Muscle of leg (tissue), 11 donors: ENCODE measurements around the gene SIX2. TPM values are rescaled to one million over a fixed set of nuclear protein-coding genes. Genes with fewer than 3 reads are reported as not detected.

Experiments used
- DNase-seq: peaks from one replicate; pipeline ENCODE4 v3.0.0; 2013
- H3K27ac ChIP-seq: one replicate; pipeline ENCODE4 v1.5.1; 2013; ENCODE audit warnings: mild to moderate bottlenecking, low read length, control low read depth
- H3K27me3 ChIP-seq: one replicate; pipeline ENCODE4 v1.6.1; 2013; ENCODE audit warnings: low read length; ENCODE audit not compliant: control insufficient read depth, insufficient read depth
- H3K36me3 ChIP-seq: one replicate; pipeline ENCODE4 v1.6.1; 2013; ENCODE audit warnings: low read length; ENCODE audit not compliant: control insufficient read depth, insufficient read depth
- H3K4me1 ChIP-seq: one replicate; pipeline ENCODE4 v1.6.1; 2013; ENCODE audit warnings: low read length; ENCODE audit not compliant: control insufficient read depth, insufficient read depth
- H3K4me3 ChIP-seq: one replicate; pipeline ENCODE4 v1.5.1; 2013; ENCODE audit warnings: low read length, control low read depth
- H3K9me3 ChIP-seq: replicated peaks from 2 replicates; pipeline ENCODE4 v1.6.1; 2013; ENCODE audit warnings: low read depth, low read length; ENCODE audit not compliant: control insufficient read depth
- WGBS: methylation state at CpG from one replicate; pipeline ENCODE4 v1.1.5; 2013; ENCODE audit warnings: missing lambda C conversion rate; ENCODE audit not compliant: insufficient coverage; 5-methylcytosine and 5-hydroxymethylcytosine counted together
- polyA plus RNA-seq, 8 donors: library from polyadenylated mRNA; unstranded; fragments of 120-200 nt; gene quantifications; one replicate each; pipeline versions ENCODE4 v1.2.1 to v1.2.3, GENCODE V29; 2013; ENCODE audit warnings: inconsistent platforms in 1 of 8, low replicate concordance in 1 of 8; ENCODE audit not compliant: insufficient read length in 8 of 8, insufficient read depth in 1 of 8
- total RNA-seq: library from RNA; stranded (reverse); fragments of 120-200 nt; gene quantifications from one replicate; pipeline ENCODE4 v1.2.4, GENCODE V29; 2013

SIX2 gene
- total and polyA plus RNA-seq, 9 donors = 3.3 to 20.0 (median 15.6) TPM

DNA sequence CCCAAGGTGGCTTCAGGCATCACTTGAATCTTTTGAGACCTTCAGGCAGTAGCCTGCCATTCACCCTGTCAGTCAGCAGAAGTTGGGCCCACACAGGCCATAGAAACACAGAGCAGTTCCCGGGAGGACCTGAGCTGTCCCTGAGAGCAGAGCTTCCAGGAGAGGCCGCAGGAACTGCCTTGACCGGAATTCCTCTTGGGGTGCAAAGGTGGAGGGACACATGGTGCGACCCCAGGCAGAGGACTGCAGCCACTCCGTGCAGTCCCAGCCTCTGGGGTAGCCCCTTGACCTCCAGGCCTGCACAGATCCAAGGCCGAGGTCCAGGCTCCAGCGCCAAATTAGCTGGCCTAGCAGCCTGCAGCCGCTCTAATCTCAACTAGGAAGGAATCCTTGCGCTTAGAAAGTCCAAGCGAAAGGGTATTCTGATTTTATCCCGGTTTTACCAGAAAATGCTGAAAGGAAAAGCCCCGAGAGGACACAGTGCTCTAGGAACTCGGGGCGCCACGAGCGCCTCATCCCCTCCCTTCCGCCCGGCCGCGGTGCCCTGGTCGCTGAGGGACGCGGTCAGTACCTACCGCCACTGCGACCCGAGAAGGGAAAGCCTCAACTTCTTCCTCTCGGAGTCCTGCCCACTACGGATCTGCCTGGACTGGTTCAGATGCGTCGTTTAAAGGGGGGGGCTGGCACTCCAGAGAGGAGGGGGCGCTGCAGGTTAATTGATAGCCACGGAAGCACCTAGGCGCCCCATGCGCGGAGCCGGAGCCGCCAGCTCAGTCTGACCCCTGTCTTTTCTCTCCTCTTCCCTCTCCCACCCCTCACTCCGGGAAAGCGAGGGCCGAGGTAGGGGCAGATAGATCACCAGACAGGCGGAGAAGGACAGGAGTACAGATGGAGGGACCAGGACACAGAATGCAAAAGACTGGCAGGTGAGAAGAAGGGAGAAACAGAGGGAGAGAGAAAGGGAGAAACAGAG is 5.4 kb downstream of the SIX2 start:
- Histone ChIP-seq H3K4me3 (no peak overlapping the region), H3K27ac (no peak overlapping the region), H3K27me3 (peaks cover 98% of the 10 kb centered on the region), H3K4me1 (peaks cover 41% of the 10 kb centered on the region), H3K36me3 (no peaks in the 10 kb centered on the region), H3K9me3 (no peaks in the 10 kb centered on the region)
- 42% methylated on average over 31 of the region's 41 CpGs for WGBS
- DNase-seq = no peak

- Histone ChIP-seq H3K4me3 (no peak overlapping the region), H3K4me1 (peaks cover 29% of the 10 kb centered on the region), H3K9me3 (no peaks in the 10 kb centered on the region), H3K27ac (no peak overlapping the region), H3K27me3 (peaks cover 96% of the 10 kb centered on the region), H3K36me3 (no peaks in the 10 kb centered on the region)
- WGBS = 57% methylated on average over 3 of the region's 3 CpGs
- no peak for DNase-seq
These were observed 6.6 kb downstream of the SIX2 start for GRCh38 chr2:45002686-45003085.

GRCh38 chr2:45001869-45002385 is 7.3 kb downstream of the SIX2 start:
- H3K27me3 ChIP-seq = peaks cover 94% of the 10 kb centered on the region
- no peaks in the 10 kb centered on the region for H3K36me3 ChIP-seq
- no peak for DNase-seq
- H3K4me1 ChIP-seq = peaks cover 24% of the 10 kb centered on the region
- 0% methylated on average over 1 of the region's 9 CpGs for WGBS
- H3K4me3 ChIP-seq = no peak overlapping the region
- no peaks in the 10 kb centered on the region for H3K9me3 ChIP-seq
- H3K27ac ChIP-seq = no peak overlapping the region

DNA sequence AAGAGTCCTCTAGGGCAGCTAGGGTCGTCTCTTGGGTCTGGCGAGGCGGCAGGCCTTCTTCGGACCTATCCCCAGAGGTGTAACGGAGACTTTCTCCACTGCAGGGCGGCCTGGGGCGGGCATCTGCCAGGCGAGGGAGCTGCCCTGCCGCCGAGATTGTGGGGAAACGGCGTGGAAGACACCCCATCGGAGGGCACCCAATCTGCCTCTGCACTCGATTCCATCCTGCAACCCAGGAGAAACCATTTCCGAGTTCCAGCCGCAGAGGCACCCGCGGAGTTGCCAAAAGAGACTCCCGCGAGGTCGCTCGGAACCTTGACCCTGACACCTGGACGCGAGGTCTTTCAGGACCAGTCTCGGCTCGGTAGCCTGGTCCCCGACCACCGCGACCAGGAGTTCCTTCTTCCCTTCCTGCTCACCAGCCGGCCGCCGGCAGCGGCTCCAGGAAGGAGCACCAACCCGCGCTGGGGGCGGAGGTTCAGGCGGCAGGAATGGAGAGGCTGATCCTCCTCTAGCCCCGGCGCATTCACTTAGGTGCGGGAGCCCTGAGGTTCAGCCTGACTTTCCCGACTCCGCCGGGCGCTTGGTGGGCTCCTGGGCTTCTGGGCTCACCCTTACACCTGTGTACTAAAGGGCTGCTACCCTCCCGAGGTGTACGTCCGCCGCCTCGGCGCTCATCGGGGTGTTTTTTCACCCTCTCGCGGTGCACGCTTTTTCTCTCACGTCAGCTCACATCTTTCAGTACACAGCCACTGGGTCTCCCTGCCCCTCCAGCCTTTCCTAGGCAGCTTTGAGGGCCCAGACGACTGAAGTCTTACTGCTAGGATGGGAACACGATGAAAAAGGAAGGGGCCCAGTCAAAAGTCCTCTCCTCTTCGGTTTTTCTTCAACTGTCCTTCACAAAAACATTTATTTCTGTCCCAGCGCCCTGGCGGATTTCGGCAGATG is 8.1 kb downstream of the SIX2 start:
- H3K9me3 ChIP-seq = no peaks in the 10 kb centered on the region
- peaks cover 89% of the 10 kb centered on the region for H3K27me3 ChIP-seq
- H3K27ac ChIP-seq = no peak overlapping the region
- 15% methylated on average over 58 of the region's 61 CpGs for WGBS
- DNase-seq = no peak
- H3K36me3 ChIP-seq = no peaks in the 10 kb centered on the region
- H3K4me1 ChIP-seq = peaks cover 18% of the 10 kb centered on the region
- H3K4me3 ChIP-seq = peak overlapping the region; percentile 8

DNA sequence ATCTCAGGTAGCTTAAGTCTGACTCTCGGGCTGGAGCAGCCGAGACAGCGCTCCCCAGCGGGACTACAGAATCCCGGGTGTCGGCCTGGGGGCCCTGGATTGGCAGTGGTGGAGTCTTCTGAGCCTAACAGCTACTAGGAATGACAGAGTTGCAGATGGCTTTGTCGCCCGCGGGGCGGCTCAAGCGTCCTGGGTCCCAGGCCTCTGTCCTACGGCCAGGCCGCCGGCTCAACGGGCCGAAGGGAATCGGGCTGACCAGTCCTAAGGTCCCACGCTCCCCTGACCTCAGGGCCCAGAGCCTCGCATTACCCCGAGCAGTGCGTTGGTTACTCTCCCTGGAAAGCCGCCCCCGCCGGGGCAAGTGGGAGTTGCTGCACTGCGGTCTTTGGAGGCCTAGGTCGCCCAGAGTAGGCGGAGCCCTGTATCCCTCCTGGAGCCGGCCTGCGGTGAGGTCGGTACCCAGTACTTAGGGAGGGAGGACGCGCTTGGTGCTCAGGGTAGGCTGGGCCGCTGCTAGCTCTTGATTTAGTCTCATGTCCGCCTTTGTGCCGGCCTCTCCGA is 8.8 kb downstream of the SIX2 start:
- H3K4me3 ChIP-seq = no peak overlapping the region
- no peak for DNase-seq
- no peaks in the 10 kb centered on the region for H3K9me3 ChIP-seq
- H3K27me3 ChIP-seq = peaks cover 83% of the 10 kb centered on the region
- H3K36me3 ChIP-seq = no peaks in the 10 kb centered on the region
- H3K27ac ChIP-seq = no peak overlapping the region
- 25% methylated on average over 36 of the region's 36 CpGs for WGBS
- H3K4me1 ChIP-seq = peaks cover 14% of the 10 kb centered on the region

GRCh38 chr2:44999540-44999939 is 9.7 kb downstream of the SIX2 start:
- WGBS = 61% methylated on average over 9 of the region's 10 CpGs
- H3K27me3 ChIP-seq = peaks cover 78% of the 10 kb centered on the region
- H3K36me3 ChIP-seq = no peaks in the 10 kb centered on the region

GRCh38 chr2:44997963-44998362 is 11.3 kb downstream of the SIX2 start:
- Histone ChIP-seq H3K27ac (no peak overlapping the region), H3K36me3 (no peaks in the 10 kb centered on the region), H3K4me3 (no peak overlapping the region), H3K4me1 (peaks cover 5% of the 10 kb centered on the region), H3K9me3 (no peaks in the 10 kb centered on the region), H3K27me3 (peaks cover 62% of the 10 kb centered on the region)
- DNase-seq = no peak
- no CpG with 5 or more reads among the region's 1 CpG for WGBS

More at GRCh38 chr2:44999540-44999939, 9.7 kb downstream of the SIX2 start:
- no peak overlapping the region for H3K27ac ChIP-seq
- no peak for DNase-seq
- H3K4me3 ChIP-seq = no peak overlapping the region
- peaks cover 10% of the 10 kb centered on the region for H3K4me1 ChIP-seq
- H3K9me3 ChIP-seq = no peaks in the 10 kb centered on the region

GRCh38 chr2:44996356-44996755 is 12.9 kb downstream of the SIX2 start:
- WGBS = 68% methylated on average over 6 of the region's 6 CpGs
- H3K36me3 ChIP-seq = no peaks in the 10 kb centered on the region
- no peak for DNase-seq
- H3K27ac ChIP-seq = no peak overlapping the region
- no peak overlapping the region for H3K4me3 ChIP-seq
- peaks cover 5% of the 10 kb centered on the region for H3K4me1 ChIP-seq
- H3K9me3 ChIP-seq = no peaks in the 10 kb centered on the region
- H3K27me3 ChIP-seq = peaks cover 48% of the 10 kb centered on the region

GRCh38 chr2:44994377-44994776 is 14.9 kb downstream of the SIX2 start:
- no peak overlapping the region for H3K27ac ChIP-seq
- WGBS = 75% methylated on average over 1 of the region's 1 CpG
- peaks cover 34% of the 10 kb centered on the region for H3K27me3 ChIP-seq
- no peaks in the 10 kb centered on the region for H3K4me1 ChIP-seq
- no peak for DNase-seq
- no peaks in the 10 kb centered on the region for H3K9me3 ChIP-seq
- H3K4me3 ChIP-seq = no peak overlapping the region
- H3K36me3 ChIP-seq = no peaks in the 10 kb centered on the region
